WTC11 (cell line): Measurements from ENCODE around the gene IQGAP2. TPM values are rescaled to one million over a fixed set of nuclear protein-coding genes. Genes with fewer than 3 reads are reported as not detected.
A peak's percentile ranks its signal among the peaks of the same experiment; 100 is the strongest.

Experiments used
- ATAC-seq: fragments of 200-7000 bp; cut with Tn5 transposase; 2 replicates; pipeline ENCODE4 v1.10.0; 2021; ENCODE audit warnings: mild to moderate bottlenecking, moderate library complexity
- CTCF ChIA-PET: fragments of 300-600 bp; sonication (Branson Sonifier 250); formaldehyde crosslinking; loops from one replicate; lab custom pipeline; 2021; ENCODE audit warnings: antibody characterized with exemption; lab: Charles Lee
- POLR2A ChIA-PET: fragments of 350-600 bp; sonication (Branson Sonifier 250); formaldehyde crosslinking; loops from one replicate; lab custom pipeline; 2021; ENCODE audit warnings: antibody characterized with exemption; lab: Charles Lee
- DNase-seq: peaks from one replicate; pipeline ENCODE4 v3.0.0; 2021; ENCODE audit warnings: low spot score
- H3K27ac Mint-ChIP-seq: 2 replicates; pipeline ENCODE4 v1.8.0; 2021; ENCODE audit warnings: mixed read lengths
- H3K27me3 Mint-ChIP-seq: 2 replicates; pipeline ENCODE4 v1.8.0; 2021; ENCODE audit warnings: low read depth, mild to moderate bottlenecking, moderate library complexity, mixed read lengths
- H3K36me3 Mint-ChIP-seq: 2 replicates; pipeline ENCODE4 v1.8.0; 2021; ENCODE audit warnings: mixed read lengths
- H3K4me1 Mint-ChIP-seq: 2 replicates; pipeline ENCODE4 v1.8.0; 2022; ENCODE audit warnings: mixed read lengths
- H3K4me3 Mint-ChIP-seq: 2 replicates; pipeline ENCODE4 v1.8.0; 2021; ENCODE audit warnings: mild to moderate bottlenecking, moderate library complexity, mixed read lengths
- H3K9me3 Mint-ChIP-seq: 2 replicates; pipeline ENCODE4 v1.8.0; 2021; ENCODE audit warnings: mixed read lengths
- AFF4 ChIP-seq: sonication (generic); formaldehyde crosslinking; IDR thresholded peaks from 2 replicates; pipeline ENCODE4 v1.8.1; 2023; ENCODE audit warnings: mild to moderate bottlenecking, missing genetic modification reagents, borderline replicate concordance
- ATF1 ChIP-seq: sonication (generic); formaldehyde crosslinking; IDR thresholded peaks from 2 replicates; pipeline ENCODE4 v1.8.1; 2023; ENCODE audit warnings: mild to moderate bottlenecking, moderate library complexity, missing genetic modification reagents
- E2F4 ChIP-seq: sonication (generic); formaldehyde crosslinking; IDR thresholded peaks from 2 replicates; pipeline ENCODE4 v1.8.1; 2022; ENCODE audit warnings: low read depth, mild to moderate bottlenecking, moderate library complexity, missing genetic modification reagents, borderline replicate concordance
- ETV6 ChIP-seq: sonication (generic); formaldehyde crosslinking; IDR thresholded peaks from 2 replicates; pipeline ENCODE4 v1.8.1; 2022; ENCODE audit warnings: mild to moderate bottlenecking, missing genetic modification reagents
- FOXK1 ChIP-seq: sonication (generic); formaldehyde crosslinking; IDR thresholded peaks from 2 replicates; pipeline ENCODE4 v1.8.0; 2022; ENCODE audit warnings: mild to moderate bottlenecking, moderate library complexity, missing genetic modification reagents
- MXD4 ChIP-seq: fragments of 250-450 bp; sonication (Bioruptor Pico); IDR thresholded peaks from 2 replicates; pipeline ENCODE4 v1.8.0; 2021; ENCODE audit warnings: mild to moderate bottlenecking, moderate library complexity, borderline replicate concordance
- MYBL2 ChIP-seq: sonication (generic); formaldehyde crosslinking; IDR thresholded peaks from 2 replicates; pipeline ENCODE4 v1.8.1; 2023; ENCODE audit warnings: mild to moderate bottlenecking, moderate library complexity, missing genetic modification reagents
- PRRX2 ChIP-seq: fragments of 250-450 bp; sonication (Bioruptor Pico); IDR thresholded peaks from 2 replicates; pipeline ENCODE4 v1.8.0; 2021; ENCODE audit warnings: mild to moderate bottlenecking
- SP1 ChIP-seq: sonication (generic); formaldehyde crosslinking; conservative IDR thresholded peaks from 2 replicates; pipeline ENCODE4 v1.8.1; 2022; ENCODE audit warnings: missing genetic modification reagents
- ZNF317 ChIP-seq: sonication (generic); formaldehyde crosslinking; IDR thresholded peaks from 2 replicates; pipeline ENCODE4 v1.8.1; 2023; ENCODE audit warnings: low read depth, mild to moderate bottlenecking, moderate library complexity, missing genetic modification reagents, borderline replicate concordance
- ZNF425 ChIP-seq: fragments of 250-450 bp; sonication (Bioruptor Pico); conservative IDR thresholded peaks from 2 replicates; pipeline ENCODE4 v1.9.0; 2021; ENCODE audit warnings: mild to moderate bottlenecking
- ZNF671 ChIP-seq: fragments of 250-450 bp; sonication (Bioruptor Pico); IDR thresholded peaks from 2 replicates; pipeline ENCODE4 v1.8.0; 2021; ENCODE audit warnings: mild to moderate bottlenecking
- total RNA-seq: library from RNA; stranded (reverse); gene quantifications from 3 replicates; pipeline ENCODE4 v1.2.3, GENCODE V29; 2021

Gene IQGAP2
- total RNA-seq, 1 experiment from 2014 or later, result 70.6 TPM

- no peak for TF ChIP-seq ZNF425 (CRISPR knock-in tag)
- TF ChIP-seq FOXK1, result no peak
Observed at GRCh38 chr5:76494201-76494600, 91.1 kb downstream of the IQGAP2 start (continued).

- no peak overlapping the region for H3K4me3 Mint-ChIP-seq
- no peaks in the 10 kb centered on the region for H3K36me3 Mint-ChIP-seq
- ATAC-seq (no peak), DNase-seq (no peak)
- peak overlapping the region; percentile 77 for H3K27ac Mint-ChIP-seq
- H3K27me3 Mint-ChIP-seq, result no peaks in the 10 kb centered on the region
- no peak for TF ChIP-seq ETV6 (CRISPR knock-in tag)
- no peak for TF ChIP-seq ATF1 (CRISPR knock-in tag)
- TF ChIP-seq PRRX2, result no peak
- TF ChIP-seq ZNF671 (CRISPR knock-in tag), result no peak
- ChIA-PET CTCF (interaction anchor here (0.8 to 1.1 kb wide), 3 partner anchors 11 to 92 kb away, joined by 3 read pairs; no protein-coding TSS in a partner anchor), POLR2A (no interaction called here)
- H3K4me1 Mint-ChIP-seq, result peaks cover 91% of the 10 kb centered on the region
- H3K9me3 Mint-ChIP-seq, result no peaks in the 10 kb centered on the region
Observed at GRCh38 chr5:76495870-76496269, 92.8 kb downstream of the IQGAP2 start.

GRCh38 chr5:76497065-76497460 lies 94.0 kb downstream of the IQGAP2 start:
- Mint-ChIP-seq H3K27ac (no peak overlapping the region), H3K4me1 (peaks cover 86% of the 10 kb centered on the region), H3K9me3 (no peaks in the 10 kb centered on the region), H3K4me3 (no peak overlapping the region), H3K27me3 (no peaks in the 10 kb centered on the region), H3K36me3 (no peaks in the 10 kb centered on the region)
- DNase-seq (no peak), ATAC-seq (no peak)
- POLR2A ChIA-PET, result no interaction called here
- CTCF ChIA-PET, result interaction anchor here (1.0 kb wide), 1 partner anchor 13 kb away, joined by 3 read pairs; no protein-coding TSS in a partner anchor
- TF ChIP-seq E2F4 (CRISPR knock-in tag), result no peak

GRCh38 chr5:76497986-76498717 lies 95.1 kb downstream of the IQGAP2 start:
- peak; percentile 15; the same call in 1 of the 2 replicates for ATAC-seq

More at GRCh38 chr5:76497986-76498717, 95.1 kb downstream of the IQGAP2 start:
- ChIA-PET CTCF (interaction anchor here (0.8 to 2.5 kb wide), 3 partner anchors 14 to 95 kb away, joined by 3 to 11 read pairs (median 5); partner anchors contain the start of gene IQGAP2), POLR2A (no interaction called here)
- Mint-ChIP-seq H3K4me3 (peak overlapping the region; percentile 21), H3K36me3 (no peaks in the 10 kb centered on the region), H3K9me3 (no peaks in the 10 kb centered on the region), H3K4me1 (peaks cover 80% of the 10 kb centered on the region), H3K27me3 (no peaks in the 10 kb centered on the region), H3K27ac (peak overlapping the region; percentile 95)
- DNase-seq, result no peak
- TF ChIP-seq SP1 (CRISPR knock-in tag), result no peak
- no peak for TF ChIP-seq MYBL2 (CRISPR knock-in tag)
- no peak for TF ChIP-seq ZNF317
- TF ChIP-seq MXD4 (CRISPR knock-in tag), result no peak
- no peak for TF ChIP-seq AFF4 (CRISPR knock-in tag)
